HG02970 (cell line): ENCODE results near the gene HNRNPL.
A peak's percentile ranks its signal among the peaks of the same experiment; 100 is the strongest.
"Not testable (repeated sequence)": the region's sequence is repeated elsewhere in the genome, so short reads cannot be mapped to it uniquely, and the experiment has no call there.

Experiments used
- ATAC-seq: cut with Tn5 transposase; IDR thresholded peaks from one replicate; pipeline ENCODE4 v1.9.1; 2021; ENCODE audit warnings: mild to moderate bottlenecking, moderate library complexity, moderate number of reproducible peaks; ENCODE audit not compliant: unreplicated experiment, low FRiP score

The HNRNPL gene

GRCh38 chr19:38870612-38871011, 20.8 kb upstream of the HNRNPL start:
- no peak for ATAC-seq

DNA sequence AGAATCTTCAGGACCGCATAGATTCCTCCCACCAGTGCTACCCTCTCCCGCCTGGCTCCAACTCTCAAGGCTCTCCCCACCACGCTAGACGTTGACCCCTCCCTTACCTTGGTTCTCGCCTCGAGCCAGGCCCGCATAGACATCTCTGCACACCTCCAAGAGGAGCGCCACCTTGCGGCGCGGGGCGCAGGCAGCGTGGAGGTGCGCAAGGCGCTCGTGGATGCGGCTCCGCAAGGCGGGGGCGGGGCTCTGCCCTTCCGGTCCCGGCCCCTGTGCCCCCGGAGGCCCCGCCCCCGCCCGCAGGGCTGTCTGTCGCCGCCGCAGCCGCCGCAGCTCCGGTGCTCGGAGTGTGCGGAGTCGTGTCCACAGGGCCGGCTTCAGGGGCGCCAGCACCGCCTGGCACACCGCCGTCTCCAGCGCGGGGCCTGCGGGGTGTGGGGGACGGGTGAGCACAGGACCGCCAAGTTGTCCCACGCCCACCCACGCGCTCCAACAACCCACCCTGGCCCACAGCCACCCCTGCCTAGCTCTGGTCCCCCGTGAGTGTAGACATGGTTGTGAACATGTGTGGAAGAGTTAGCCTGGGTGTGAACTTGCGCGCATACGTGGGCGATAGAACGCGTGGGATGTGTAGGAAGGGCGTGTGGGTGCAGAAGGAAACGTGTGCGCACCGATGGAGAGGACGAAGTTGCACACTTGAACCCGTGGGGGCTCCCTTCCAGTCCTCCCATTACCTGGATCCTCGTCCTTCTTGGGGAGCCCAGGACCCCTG, 20.2 kb upstream of the HNRNPL start:
- peak; percentile 79 for ATAC-seq

GRCh38 chr19:38869160-38869835, 19.5 kb upstream of the HNRNPL start:
- no peak for ATAC-seq

- ATAC-seq = no peak
These were observed 18.8 kb upstream of the HNRNPL start for GRCh38 chr19:38868551-38868950.

GRCh38 chr19:38867171-38867780, 17.5 kb upstream of the HNRNPL start:
- ATAC-seq = no peak

GRCh38 chr19:38862321-38863059, 12.7 kb upstream of the HNRNPL start:
- no peak for ATAC-seq

- ATAC-seq = no peak
These were observed 11.6 kb upstream of the HNRNPL start for GRCh38 chr19:38861368-38861767.

DNA sequence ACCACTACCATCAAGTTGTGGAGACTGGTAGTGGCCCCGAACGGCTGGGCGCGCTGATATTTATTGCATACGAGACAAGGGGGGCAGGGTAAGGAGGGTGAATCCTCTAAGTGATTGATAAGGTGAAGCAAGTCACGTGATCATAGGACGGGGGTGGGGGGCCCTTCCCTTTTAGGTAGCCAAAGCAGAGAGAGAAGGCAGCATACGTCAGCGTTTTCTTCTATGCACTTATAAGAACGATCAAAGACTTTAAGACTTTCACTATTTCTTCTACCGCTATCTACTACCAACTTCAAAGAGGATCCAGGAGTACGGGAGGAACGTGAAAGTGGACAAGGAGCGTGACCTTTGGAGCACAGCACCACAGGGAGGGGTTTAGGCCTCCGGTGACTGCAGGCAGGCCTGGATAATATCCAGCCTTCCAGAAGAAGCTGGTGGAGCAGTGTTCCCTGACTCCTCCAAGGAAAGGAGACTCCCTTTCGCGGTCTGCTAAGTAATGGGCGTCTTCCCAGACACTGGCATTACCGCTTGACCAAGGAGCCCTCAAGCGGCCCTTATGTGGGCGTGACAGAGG, 9.9 kb upstream of the HNRNPL start:
- not testable (repeated sequence) for ATAC-seq

- ATAC-seq = no peak
These were observed 7.0 kb upstream of the HNRNPL start for GRCh38 chr19:38856813-38857212.

- not testable (repeated sequence) for ATAC-seq
These were observed 6.0 kb upstream of the HNRNPL start for GRCh38 chr19:38855751-38856150.

GRCh38 chr19:38854961-38855360, 5.2 kb upstream of the HNRNPL start:
- not testable (repeated sequence) for ATAC-seq

- no peak for ATAC-seq
These were observed 3.4 kb upstream of the HNRNPL start for GRCh38 chr19:38853214-38853613.

- ATAC-seq = no peak
These were observed 2.7 kb upstream of the HNRNPL start for GRCh38 chr19:38852231-38853044.

DNA sequence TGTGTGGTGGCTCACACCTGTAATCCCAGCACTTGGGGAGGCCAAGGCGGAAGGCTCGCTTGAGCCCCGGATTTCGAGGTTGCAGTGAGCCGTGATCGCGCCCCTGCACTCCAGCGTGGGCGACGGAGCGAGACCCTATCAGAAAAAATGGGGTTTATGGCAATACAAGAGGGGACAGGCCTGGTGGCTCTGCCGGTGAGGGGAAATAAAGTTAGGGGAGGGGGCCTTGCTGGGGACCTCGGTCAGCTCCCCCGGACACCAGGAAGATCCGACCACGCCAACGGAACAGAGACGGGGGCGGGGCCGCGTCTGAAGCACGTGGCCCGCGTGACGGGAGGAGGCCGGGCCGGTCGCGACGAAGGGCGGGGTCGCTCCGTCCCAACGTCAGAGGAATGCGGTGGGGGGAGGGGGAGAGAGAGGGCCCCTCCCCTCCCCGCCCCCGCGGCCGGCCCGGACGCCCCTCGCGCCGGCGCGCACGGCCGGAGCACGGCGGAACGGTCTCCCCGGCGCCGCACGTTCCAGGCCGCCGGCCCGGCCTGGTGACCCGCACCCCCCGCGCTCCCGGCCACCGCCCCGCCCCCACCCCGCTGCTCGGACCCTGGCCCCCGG, 1.9 kb upstream of the HNRNPL start:
- ATAC-seq = no peak

- ATAC-seq = no peak
These were observed 1.3 kb upstream of the HNRNPL start for GRCh38 chr19:38850976-38851621.

DNA sequence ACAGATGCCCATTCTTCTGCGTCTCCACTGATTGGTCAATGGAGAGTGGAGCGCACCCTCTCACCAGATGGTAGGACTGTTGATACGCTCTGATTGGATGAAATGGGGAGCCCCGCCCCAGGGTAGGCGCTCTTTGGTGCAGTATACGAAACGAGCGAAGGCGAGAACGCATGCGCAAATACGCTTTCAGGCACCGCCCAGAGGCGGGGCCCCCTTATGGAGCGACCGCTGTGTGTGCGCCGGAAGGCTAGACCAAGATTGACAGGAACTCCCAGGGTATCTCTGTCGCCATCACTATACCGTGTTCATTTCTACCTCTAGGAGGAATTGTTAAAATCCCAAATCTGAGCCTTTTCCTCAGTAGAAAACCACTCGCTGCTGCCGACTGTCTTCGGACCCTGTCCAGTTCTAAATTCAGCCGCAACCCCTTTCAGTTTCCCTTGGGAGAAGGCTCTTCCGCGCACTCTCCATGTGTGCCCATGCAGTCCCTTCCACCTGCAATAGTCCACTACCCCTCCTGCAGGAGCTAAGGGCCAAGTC, 720 bp upstream of the HNRNPL start:
- peak; percentile 61 for ATAC-seq

GRCh38 chr19:38849147-38849859, 483 bp downstream of the HNRNPL start:
- ATAC-seq = peak; percentile 32
